ENCODE measurements around the gene JCAD. TPM values are rescaled to one million over a fixed set of nuclear protein-coding genes. Genes with fewer than 3 reads are reported as not detected.
A peak's percentile ranks its signal among the peaks of the same experiment; 100 is the strongest.

JCAD gene
- total RNA-seq, 1 donor from 2014 or later, result 31.0 TPM

DNA sequence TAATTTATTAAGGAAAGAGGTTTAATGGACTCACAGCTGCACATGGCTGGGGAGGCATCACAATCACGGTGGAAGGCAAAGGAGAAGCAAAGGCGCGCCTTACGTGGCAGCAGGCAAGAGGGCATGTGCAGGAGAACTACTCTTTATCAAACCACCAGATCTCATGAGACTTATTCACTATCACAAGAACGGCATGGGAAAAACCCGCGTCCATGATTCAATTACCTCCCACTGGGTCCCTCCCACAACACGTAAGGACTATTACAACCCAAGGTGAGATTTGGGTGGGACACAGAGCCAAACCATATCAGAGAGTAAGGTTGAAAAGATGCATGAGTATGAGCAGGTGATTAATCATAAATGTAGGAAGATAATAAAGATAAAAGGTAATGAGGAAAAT, 3.2 kb upstream of the JCAD start:
- Mint-ChIP-seq H3K4me1 (ENCODE audit: unreplicated experiment) (peaks cover 11% of the 10 kb centered on the region), H3K9me3 (no peaks in the 10 kb centered on the region), H3K27ac (no peak overlapping the region), H3K36me3 (no peaks in the 10 kb centered on the region), H3K4me3 (no peak overlapping the region), H3K27me3 (peaks cover 28% of the 10 kb centered on the region)
- TF ChIP-seq CTCF (conservative IDR thresholded peaks at IDR 0.05), result no peak
- DNase-seq (ENCODE audit: extremely low spot score, unreplicated experiment), result no peak

DNA sequence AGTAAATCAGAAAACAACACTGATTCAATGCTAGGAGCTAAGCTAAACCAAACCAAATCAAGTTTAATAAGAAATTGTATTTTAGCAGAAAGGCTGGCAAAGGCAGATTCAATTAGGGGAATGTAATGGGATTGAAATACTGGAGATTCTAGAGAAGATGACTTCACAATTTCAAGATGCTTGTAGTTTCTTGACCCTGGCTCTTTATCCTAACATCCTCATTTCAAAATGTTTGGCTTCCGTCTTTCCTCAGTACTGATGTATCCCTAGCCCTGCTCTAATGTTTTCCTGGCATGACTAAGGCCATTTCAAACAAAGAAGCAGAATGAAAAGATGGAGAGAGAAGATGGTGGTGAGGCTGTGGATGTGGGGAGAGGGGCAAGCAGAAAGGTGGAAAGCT, 2.7 kb upstream of the JCAD start:
- Mint-ChIP-seq H3K27me3 (peaks cover 28% of the 10 kb centered on the region), H3K27ac (no peak overlapping the region), H3K4me1 (ENCODE audit: unreplicated experiment) (peaks cover 15% of the 10 kb centered on the region), H3K9me3 (no peaks in the 10 kb centered on the region), H3K36me3 (no peaks in the 10 kb centered on the region), H3K4me3 (peak overlapping the region; percentile 17)
- TF ChIP-seq CTCF (conservative IDR thresholded peaks at IDR 0.05), result no peak
- no peak for DNase-seq (ENCODE audit: extremely low spot score, unreplicated experiment)

GRCh38 chr10:30058570-30059132, 735 bp downstream of the JCAD start:
- peaks cover 28% of the 10 kb centered on the region for H3K27me3 Mint-ChIP-seq
- peak overlapping the region; percentile 93 for H3K4me3 Mint-ChIP-seq
- no peaks in the 10 kb centered on the region for H3K9me3 Mint-ChIP-seq
- no peak for DNase-seq (ENCODE audit: extremely low spot score, unreplicated experiment)
- TF ChIP-seq CTCF (conservative IDR thresholded peaks at IDR 0.05), result no peak
- peaks cover 29% of the 10 kb centered on the region for H3K4me1 Mint-ChIP-seq (ENCODE audit: unreplicated experiment)
- peak overlapping the region; percentile 70 for H3K27ac Mint-ChIP-seq
- no peaks in the 10 kb centered on the region for H3K36me3 Mint-ChIP-seq

GRCh38 chr10:30057894-30058556, 1.4 kb downstream of the JCAD start:
- H3K27me3 Mint-ChIP-seq, result peaks cover 28% of the 10 kb centered on the region
- H3K9me3 Mint-ChIP-seq, result no peaks in the 10 kb centered on the region
- peak overlapping the region; percentile 70 for H3K27ac Mint-ChIP-seq
- no peak for DNase-seq (ENCODE audit: extremely low spot score, unreplicated experiment)
- peaks cover 29% of the 10 kb centered on the region for H3K4me1 Mint-ChIP-seq (ENCODE audit: unreplicated experiment)
- TF ChIP-seq CTCF (conservative IDR thresholded peaks at IDR 0.05), result no peak
- H3K36me3 Mint-ChIP-seq, result no peaks in the 10 kb centered on the region
- peak overlapping the region; percentile 93 for H3K4me3 Mint-ChIP-seq

DNA sequence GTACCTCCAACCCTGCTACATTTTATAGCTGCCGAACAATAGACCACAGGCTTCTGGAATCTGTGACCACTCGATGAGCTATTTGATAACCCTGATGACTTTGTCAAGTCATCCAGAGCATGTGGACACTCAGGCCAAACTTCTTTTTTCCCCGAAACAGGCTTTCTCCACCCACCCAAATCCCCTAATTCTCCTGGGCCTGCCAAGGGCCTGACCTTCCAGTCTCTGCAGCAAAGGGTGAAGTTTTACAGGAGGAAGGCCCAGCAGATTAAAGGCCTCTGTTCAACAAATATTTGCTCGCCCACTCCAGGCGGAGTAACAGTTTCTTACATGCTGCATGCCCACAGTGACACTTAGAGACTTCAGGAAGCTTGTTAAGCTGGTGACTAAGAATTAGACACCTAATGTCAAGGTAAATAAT, 2.0 kb downstream of the JCAD start:
- peak overlapping the region; percentile 93 for H3K4me3 Mint-ChIP-seq
- peak overlapping the region; percentile 70 for H3K27ac Mint-ChIP-seq
- H3K36me3 Mint-ChIP-seq, result no peaks in the 10 kb centered on the region
- peaks cover 25% of the 10 kb centered on the region for H3K27me3 Mint-ChIP-seq
- TF ChIP-seq CTCF (conservative IDR thresholded peaks at IDR 0.05), result no peak
- H3K9me3 Mint-ChIP-seq, result no peaks in the 10 kb centered on the region
- DNase-seq (ENCODE audit: extremely low spot score, unreplicated experiment), result no peak
- H3K4me1 Mint-ChIP-seq (ENCODE audit: unreplicated experiment), result peaks cover 29% of the 10 kb centered on the region

Data from type B pancreatic cell (in vitro differentiated cells).